Mucosa of stomach (tissue), 1 donor: ENCODE results near the gene GUCY2F.

Experiments
- H3K27me3 ChIP-seq: one replicate; pipeline ENCODE4 v1.7.0; 2013; ENCODE audit warnings: mild to moderate bottlenecking, low read length; ENCODE audit not compliant: control insufficient read depth, insufficient read depth
- H3K36me3 ChIP-seq: one replicate; pipeline ENCODE4 v1.7.0; 2013; ENCODE audit warnings: low read length; ENCODE audit not compliant: control insufficient read depth, insufficient read depth
- H3K4me1 ChIP-seq: one replicate; pipeline ENCODE4 v1.7.0; 2013; ENCODE audit warnings: mild to moderate bottlenecking, low read length; ENCODE audit not compliant: control insufficient read depth, insufficient read depth
- H3K4me3 ChIP-seq: one replicate; pipeline ENCODE4 v1.7.0; 2013; ENCODE audit warnings: low read length
- H3K9ac ChIP-seq: one replicate; pipeline ENCODE4 v1.7.0; 2013; ENCODE audit warnings: mild to moderate bottlenecking, low read length, moderate library complexity
- H3K9me3 ChIP-seq: one replicate; pipeline ENCODE4 v1.7.0; 2013; ENCODE audit warnings: mild to moderate bottlenecking, low read length, moderate library complexity; ENCODE audit not compliant: control insufficient read depth
- donor health status: Pancreatic carcinoma.

GUCY2F gene

DNA sequence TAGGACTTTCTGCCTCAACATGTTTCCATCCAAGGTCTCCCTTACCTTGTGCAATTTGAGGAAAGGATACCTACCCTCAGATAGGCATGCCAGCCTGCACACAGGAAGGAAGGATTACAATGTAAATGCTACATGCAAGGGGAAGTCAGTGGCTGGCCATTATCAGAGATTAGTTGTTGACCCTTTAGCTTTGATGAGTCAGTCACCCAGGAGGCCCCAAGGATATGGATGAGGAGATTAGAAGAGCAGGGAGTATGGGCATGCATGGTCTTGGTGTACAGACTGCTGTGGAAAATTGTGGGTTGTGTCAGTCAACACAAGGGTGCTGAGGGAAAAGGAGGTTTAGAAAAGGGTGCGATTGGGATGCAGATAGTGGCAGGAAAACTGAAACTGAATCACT lies 92.0 kb downstream of the GUCY2F start:
- H3K4me3 ChIP-seq, result no peak overlapping the region
- H3K4me1 ChIP-seq, result no peaks in the 10 kb centered on the region
- no peaks in the 10 kb centered on the region for H3K27me3 ChIP-seq
- H3K9ac ChIP-seq, result no peak overlapping the region
- no peaks in the 10 kb centered on the region for H3K9me3 ChIP-seq
- H3K36me3 ChIP-seq, result no peaks in the 10 kb centered on the region

DNA sequence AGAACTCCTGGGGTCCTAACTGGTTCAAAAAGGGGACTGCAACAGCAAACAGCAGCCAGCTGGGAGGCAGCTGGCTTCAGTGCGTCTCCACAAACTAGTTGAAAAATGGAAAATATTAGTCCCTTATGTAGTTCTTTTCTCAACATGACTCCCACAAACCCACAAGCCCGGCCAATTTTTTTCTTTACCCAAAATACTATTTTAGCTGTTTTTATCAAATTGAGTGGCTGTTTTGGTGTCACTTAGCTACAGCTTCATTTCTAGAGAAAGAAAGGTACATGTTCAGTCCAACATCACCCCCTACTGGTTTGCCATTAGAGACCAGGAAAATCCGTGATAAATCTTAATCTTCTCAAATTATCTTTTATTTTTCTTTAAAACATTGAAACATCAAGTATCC lies 97.2 kb downstream of the GUCY2F start:
- no peaks in the 10 kb centered on the region for H3K9me3 ChIP-seq
- H3K4me1 ChIP-seq, result no peaks in the 10 kb centered on the region
- H3K9ac ChIP-seq, result no peak overlapping the region
- no peaks in the 10 kb centered on the region for H3K27me3 ChIP-seq
- no peak overlapping the region for H3K4me3 ChIP-seq
- H3K36me3 ChIP-seq, result no peaks in the 10 kb centered on the region

DNA sequence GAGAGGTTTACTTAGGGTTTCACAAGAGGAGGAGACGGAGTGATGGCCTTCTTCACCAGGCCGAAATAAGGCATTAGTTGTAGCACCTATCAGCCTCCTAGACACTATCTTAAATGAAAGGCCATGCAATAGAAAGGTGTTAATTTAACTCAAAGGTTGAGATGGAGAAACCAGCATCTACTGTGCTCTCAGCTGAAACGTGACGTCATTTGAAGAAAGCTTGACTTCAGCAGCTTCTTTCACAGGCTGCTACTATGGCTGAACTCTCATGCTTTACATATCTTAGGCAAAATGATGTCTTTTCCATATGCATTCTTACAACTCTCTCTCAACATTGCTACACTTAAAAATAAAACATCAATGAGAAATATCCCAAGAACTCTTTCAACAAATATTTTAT lies 99.6 kb downstream of the GUCY2F start:
- H3K9ac ChIP-seq, result no peak overlapping the region
- no peaks in the 10 kb centered on the region for H3K9me3 ChIP-seq
- H3K36me3 ChIP-seq, result no peaks in the 10 kb centered on the region
- no peak overlapping the region for H3K4me3 ChIP-seq
- H3K4me1 ChIP-seq, result no peaks in the 10 kb centered on the region
- no peaks in the 10 kb centered on the region for H3K27me3 ChIP-seq

DNA sequence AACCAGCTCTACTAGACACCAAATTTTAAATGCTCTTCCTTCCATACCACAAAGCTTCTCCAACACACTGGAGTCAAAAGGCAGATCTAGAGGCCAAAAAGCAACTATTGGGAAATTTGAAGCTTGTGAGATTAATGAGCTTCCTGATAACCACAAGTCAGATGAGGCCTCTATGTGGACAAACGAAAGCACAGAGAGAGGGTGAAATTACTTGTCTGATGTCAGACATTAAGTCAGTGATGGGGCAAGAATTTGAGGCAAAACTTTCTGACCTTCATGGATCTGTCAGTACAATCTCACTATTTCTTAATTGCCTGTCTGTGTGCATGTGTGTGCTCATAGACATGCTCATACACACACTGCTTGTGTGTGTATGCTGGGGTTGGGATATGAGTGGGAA lies 103.6 kb downstream of the GUCY2F start:
- Histone ChIP-seq H3K4me3 (no peak overlapping the region), H3K27me3 (no peaks in the 10 kb centered on the region), H3K4me1 (no peaks in the 10 kb centered on the region), H3K36me3 (no peaks in the 10 kb centered on the region), H3K9me3 (no peaks in the 10 kb centered on the region), H3K9ac (no peak overlapping the region)

DNA sequence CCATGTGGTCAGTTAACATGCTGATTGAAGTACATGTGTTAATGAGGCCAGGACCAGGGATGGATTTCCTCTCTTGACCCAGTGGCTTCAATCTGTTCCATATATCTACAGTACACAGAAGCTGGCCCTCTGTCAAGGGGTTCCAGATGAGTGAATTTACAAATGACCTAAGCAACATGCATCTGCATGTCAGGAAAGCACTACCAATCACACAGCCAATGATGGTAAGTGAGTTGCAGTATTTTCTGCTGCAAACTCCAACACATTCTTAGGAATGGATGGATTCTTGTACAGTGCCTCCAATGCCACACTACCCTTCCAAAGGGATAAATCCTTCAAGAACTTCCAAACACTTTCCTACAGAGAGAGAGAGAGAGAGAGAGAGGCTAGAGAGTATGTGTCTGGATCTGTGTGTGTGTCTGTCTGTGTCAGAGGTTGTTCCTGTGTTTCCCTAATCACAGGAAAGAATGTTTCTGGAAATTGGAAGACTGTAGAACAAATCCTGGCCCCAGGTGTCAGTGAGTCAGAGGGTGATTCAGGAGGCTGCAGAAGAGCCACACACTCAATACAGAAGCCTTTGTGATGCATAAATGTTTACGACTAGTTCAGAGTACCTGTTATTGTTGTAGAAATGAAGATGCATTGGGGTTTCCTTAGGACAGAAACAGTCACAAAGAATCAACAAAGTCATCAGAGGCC lies 107.5 kb downstream of the GUCY2F start:
- no peak overlapping the region for H3K9ac ChIP-seq
- H3K27me3 ChIP-seq, result no peaks in the 10 kb centered on the region
- no peak overlapping the region for H3K4me3 ChIP-seq
- no peaks in the 10 kb centered on the region for H3K36me3 ChIP-seq
- H3K4me1 ChIP-seq, result no peaks in the 10 kb centered on the region
- H3K9me3 ChIP-seq, result no peaks in the 10 kb centered on the region

DNA sequence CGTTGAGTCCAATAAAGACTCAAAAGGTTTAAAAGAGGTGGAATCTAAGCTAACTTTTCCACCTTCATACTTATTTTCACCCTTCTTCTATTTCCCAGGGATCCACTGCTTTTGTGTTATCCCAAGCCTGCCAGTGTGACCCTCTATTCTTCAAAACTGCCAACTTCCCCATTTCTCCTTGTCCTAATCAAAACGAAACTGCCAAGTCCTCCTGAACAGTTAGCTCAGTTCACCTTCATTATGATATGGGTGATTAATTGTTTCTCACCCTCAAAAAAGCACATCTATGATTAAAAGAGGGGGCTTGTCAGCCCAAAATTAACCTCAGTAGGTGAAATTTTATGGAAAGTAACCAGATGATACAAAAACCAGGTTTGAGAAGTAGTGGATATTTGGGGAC lies 108.4 kb downstream of the GUCY2F start:
- H3K4me1 ChIP-seq, result no peaks in the 10 kb centered on the region
- no peaks in the 10 kb centered on the region for H3K36me3 ChIP-seq
- no peak overlapping the region for H3K4me3 ChIP-seq
- H3K9ac ChIP-seq, result no peak overlapping the region
- H3K9me3 ChIP-seq, result no peaks in the 10 kb centered on the region
- no peaks in the 10 kb centered on the region for H3K27me3 ChIP-seq

DNA sequence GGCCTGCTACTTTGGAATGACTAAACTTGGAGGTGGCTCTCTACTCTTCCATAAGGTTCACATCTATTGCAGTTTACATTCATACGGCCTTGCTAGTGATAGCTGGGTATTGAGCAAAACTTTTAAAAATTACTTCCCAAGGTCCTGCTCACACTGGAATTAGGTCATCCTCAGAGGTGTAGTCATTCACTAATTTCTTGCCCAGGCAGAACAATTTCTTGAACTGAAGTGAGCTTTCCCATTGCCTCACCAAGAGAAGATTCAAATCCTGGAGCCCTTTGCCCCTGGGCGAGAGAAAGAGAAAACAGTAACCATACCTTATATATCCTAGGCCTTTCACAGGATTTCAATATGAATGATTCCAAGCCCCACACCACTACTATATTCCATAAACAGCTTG lies 109.2 kb downstream of the GUCY2F start:
- Histone ChIP-seq H3K27me3 (no peaks in the 10 kb centered on the region), H3K9me3 (no peaks in the 10 kb centered on the region), H3K4me1 (no peaks in the 10 kb centered on the region), H3K36me3 (no peaks in the 10 kb centered on the region), H3K4me3 (no peak overlapping the region), H3K9ac (no peak overlapping the region)

DNA sequence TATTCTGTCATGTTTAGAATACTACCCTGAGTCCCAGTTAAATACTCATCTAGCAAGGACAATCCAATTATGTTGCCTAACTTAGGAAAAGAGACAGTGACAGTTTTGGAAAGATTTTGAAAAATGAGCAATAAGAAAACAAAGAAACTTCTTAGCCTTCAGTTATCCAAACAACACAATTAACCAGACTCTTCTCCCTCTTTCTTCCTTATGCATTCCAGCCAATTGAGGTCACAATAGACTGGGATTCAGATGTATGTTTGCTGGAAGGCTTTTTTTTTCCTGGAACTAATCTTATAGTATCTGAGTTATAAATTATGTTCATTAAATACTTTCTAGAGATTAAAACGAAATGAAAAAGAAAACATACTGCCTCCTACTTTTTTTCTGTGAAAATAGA lies 109.6 kb downstream of the GUCY2F start:
- Histone ChIP-seq H3K4me1 (no peaks in the 10 kb centered on the region), H3K27me3 (no peaks in the 10 kb centered on the region)

DNA sequence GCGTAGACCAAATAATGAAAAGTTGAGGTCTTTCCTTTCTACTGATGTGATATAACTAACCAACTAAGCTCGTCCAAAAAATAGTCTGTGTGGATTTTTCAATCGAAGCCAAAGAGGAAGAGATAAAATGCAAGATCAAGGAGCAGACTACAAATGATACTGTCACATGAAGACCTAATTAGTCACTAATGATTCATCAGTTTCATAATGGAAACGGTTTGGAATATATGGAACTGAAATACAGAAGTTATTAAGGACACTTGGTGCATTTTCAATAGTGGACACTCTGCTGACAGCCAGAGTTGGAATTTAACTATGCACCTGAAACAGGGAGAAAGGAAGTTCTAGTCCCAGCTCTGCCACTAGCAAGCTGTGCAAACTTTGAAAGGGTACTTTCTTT lies 119.8 kb downstream of the GUCY2F start:
- Histone ChIP-seq H3K4me3 (no peak overlapping the region), H3K9ac (no peak overlapping the region), H3K36me3 (no peaks in the 10 kb centered on the region), H3K4me1 (no peaks in the 10 kb centered on the region), H3K27me3 (no peaks in the 10 kb centered on the region), H3K9me3 (no peaks in the 10 kb centered on the region)

More for the DNA sequence above, 109.6 kb downstream of the GUCY2F start:
- Histone ChIP-seq H3K9me3 (no peaks in the 10 kb centered on the region), H3K9ac (no peak overlapping the region), H3K36me3 (no peaks in the 10 kb centered on the region), H3K4me3 (no peak overlapping the region)

DNA sequence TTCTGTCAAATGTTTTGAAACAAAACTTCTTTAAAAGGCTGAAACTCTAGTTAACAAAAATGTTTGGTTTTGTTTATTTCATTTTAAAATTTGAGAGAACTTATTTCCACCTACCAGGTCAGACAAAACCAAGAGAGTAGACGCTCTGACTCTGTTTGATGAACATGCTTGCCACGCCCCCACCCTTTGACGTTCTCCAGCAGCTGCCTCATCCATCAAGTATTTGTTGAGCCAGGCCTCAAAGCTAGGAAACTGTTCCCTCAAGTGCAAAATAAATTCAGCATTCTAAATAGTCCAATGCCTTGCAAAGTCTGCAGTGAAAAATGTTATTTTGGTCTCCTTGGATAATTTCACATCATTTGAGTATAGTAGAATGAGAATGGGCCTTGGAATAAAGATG lies 121.6 kb downstream of the GUCY2F start:
- H3K36me3 ChIP-seq, result no peaks in the 10 kb centered on the region
- H3K9ac ChIP-seq, result no peak overlapping the region
- no peaks in the 10 kb centered on the region for H3K4me1 ChIP-seq
- no peaks in the 10 kb centered on the region for H3K27me3 ChIP-seq
- no peaks in the 10 kb centered on the region for H3K9me3 ChIP-seq
- no peak overlapping the region for H3K4me3 ChIP-seq

DNA sequence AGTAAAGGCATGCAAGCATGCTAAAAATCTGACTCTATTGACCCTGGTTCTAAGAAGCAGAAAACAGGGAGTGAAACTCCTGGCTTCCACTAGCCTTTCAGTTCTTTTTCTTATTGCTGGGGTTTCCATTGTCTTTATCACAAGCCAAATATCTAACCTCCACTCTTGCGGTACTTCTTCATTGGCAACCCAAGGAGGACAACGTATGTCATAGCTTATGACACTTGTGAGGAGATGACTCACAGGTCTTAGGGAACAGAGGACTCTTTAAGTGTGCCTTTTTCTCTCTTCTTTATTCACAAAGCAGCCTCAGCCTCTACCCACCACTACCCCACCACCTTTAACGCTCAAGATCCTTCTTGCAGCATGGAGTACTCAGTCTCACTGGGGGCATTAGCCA lies 124.2 kb downstream of the GUCY2F start:
- H3K36me3 ChIP-seq, result no peaks in the 10 kb centered on the region
- no peak overlapping the region for H3K4me3 ChIP-seq

DNA sequence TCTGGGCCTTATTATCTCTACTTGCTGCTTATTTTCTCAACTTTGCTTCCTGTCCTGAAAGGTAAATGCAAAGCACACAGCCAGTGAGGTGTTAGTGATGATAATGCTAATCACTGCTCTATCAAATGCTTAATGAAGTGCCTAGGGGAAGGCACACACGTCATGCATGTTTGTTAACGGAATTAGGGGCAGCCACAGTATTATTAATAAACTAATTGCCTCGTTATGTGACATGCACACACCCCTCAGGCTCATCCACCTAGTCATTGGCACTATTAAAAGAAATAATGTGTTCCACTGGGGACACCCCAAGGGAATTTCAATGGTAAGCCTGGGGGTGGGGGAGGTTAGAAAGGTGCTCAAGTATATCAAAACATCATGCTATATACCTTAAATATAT lies 125.2 kb downstream of the GUCY2F start:
- H3K4me3 ChIP-seq, result no peak overlapping the region
- no peaks in the 10 kb centered on the region for H3K9me3 ChIP-seq
- H3K4me1 ChIP-seq, result no peaks in the 10 kb centered on the region
- no peaks in the 10 kb centered on the region for H3K27me3 ChIP-seq
- H3K36me3 ChIP-seq, result no peaks in the 10 kb centered on the region
- H3K9ac ChIP-seq, result no peak overlapping the region

More for the DNA sequence above, 124.2 kb downstream of the GUCY2F start:
- Histone ChIP-seq H3K4me1 (no peaks in the 10 kb centered on the region), H3K9ac (no peak overlapping the region), H3K9me3 (no peaks in the 10 kb centered on the region), H3K27me3 (no peaks in the 10 kb centered on the region)

DNA sequence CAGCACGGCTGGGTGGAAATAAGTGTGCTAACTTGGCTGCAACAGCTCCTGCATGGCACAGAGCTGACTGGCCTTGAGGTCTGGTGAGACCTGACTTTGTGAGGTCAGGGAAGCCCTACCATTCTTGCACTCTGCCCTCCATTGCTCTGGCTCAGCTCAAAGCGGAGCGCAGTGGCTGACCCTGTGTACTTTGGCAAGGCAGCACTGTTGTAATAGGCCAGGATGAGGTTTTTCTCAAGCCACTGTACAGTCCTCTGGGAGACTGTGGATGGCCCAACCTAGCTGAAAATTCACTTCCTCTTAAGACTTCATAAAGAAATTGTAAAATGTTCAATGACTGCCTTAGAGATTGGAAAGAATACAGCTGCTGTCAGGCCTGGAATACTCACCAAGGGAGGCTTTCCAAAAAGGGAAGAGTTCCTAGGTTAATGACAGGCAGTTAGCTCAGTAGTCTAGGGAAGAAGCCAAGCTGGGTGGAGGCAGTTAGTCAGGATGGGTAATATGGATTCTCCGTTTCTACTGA lies 129.8 kb downstream of the GUCY2F start:
- H3K4me1 ChIP-seq, result peaks cover 4% of the 10 kb centered on the region
- H3K36me3 ChIP-seq, result no peaks in the 10 kb centered on the region
- no peaks in the 10 kb centered on the region for H3K9me3 ChIP-seq
- no peaks in the 10 kb centered on the region for H3K27me3 ChIP-seq
- H3K9ac ChIP-seq, result no peak overlapping the region
- no peak overlapping the region for H3K4me3 ChIP-seq
